ENCODE results near the gene TTLL12. TPM values are rescaled to one million over a fixed set of nuclear protein-coding genes. Genes with fewer than 3 reads are reported as not detected.
A peak's percentile ranks its signal among the peaks of the same experiment; 100 is the strongest.

TTLL12 gene
- total and polyA plus RNA-seq, 2 donors (not counting 1 experiment from before 2014, with no cell fraction given), result 11.0 to 21.3 TPM

GRCh38 chr22:43153899-43154298 is 33.0 kb downstream of the TTLL12 start:
- ATAC-seq (ENCODE audit: low read depth) (no peak), DNase-seq (no peak)
- no peaks in the 10 kb centered on the region for H3K9me3 ChIP-seq (ENCODE audit: control extremely low read depth in 1 of 3, control insufficient read depth in 2 of 3, insufficient read depth in 1 of 3, low read length in 2 of 3)
- H4K20me1 ChIP-seq (ENCODE audit: control insufficient read depth, insufficient read depth, low read length, poor library complexity, severe bottlenecking), result peaks cover 12% of the 10 kb centered on the region
- H3K27ac ChIP-seq (ENCODE audit: low read length in 2 of 2), result no peak overlapping the region
- ChIA-PET POLR2A (no interaction called here), CTCF (no interaction called here)
- H3K4me3 ChIP-seq (ENCODE audit: control extremely low read depth in 1 of 5, extremely low read depth in 1 of 5, insufficient read depth in 1 of 5, low read depth in 2 of 5, low read length in 4 of 5), result no peak overlapping the region
- no peak overlapping the region for H2AFZ ChIP-seq (ENCODE audit: insufficient read depth, low read depth, low read length, poor library complexity, severe bottlenecking)
- no peak overlapping the region for H3K4me2 ChIP-seq (replicated peaks; ENCODE audit: low read depth, low read length, poor library complexity, severe bottlenecking)
- H3K79me2 ChIP-seq (ENCODE audit: control insufficient read depth, insufficient read depth, low read length), result peaks cover 25% of the 10 kb centered on the region
- H3K27me3 Mint-ChIP-seq, result no peaks in the 10 kb centered on the region
- H3K9me3 Mint-ChIP-seq (ENCODE audit: insufficient read depth), result no peaks in the 10 kb centered on the region
- TF ChIP-seq EZH2 (IDR thresholded peaks at IDR 0.05; ENCODE audit: borderline replicate concordance, insufficient read depth, low read depth, low read length, poor library complexity, severe bottlenecking), result no peak
- no peak for TF ChIP-seq CTCF (IDR thresholded peaks at IDR 0.05)
- no peak overlapping the region for H3K27ac Mint-ChIP-seq
- no peak overlapping the region for H3K9ac ChIP-seq (ENCODE audit: low read length)
- peaks cover 14 to 35% of the 10 kb centered on the region in 2 donors for H3K4me1 ChIP-seq (ENCODE audit: control insufficient read depth in 2 of 2, insufficient read depth in 2 of 2, low read length in 2 of 2)
- no peak overlapping the region for H3K4me3 Mint-ChIP-seq
- 62% methylated on average over 5 of the region's 9 CpGs for WGBS (ENCODE audit: insufficient coverage)
- H3K27me3 ChIP-seq (replicated peaks in 1 of 4; ENCODE audit: control extremely low read depth in 1 of 4, control insufficient read depth in 3 of 4, insufficient read depth in 4 of 4, low read length in 3 of 4), result no peaks in the 10 kb centered on the region
- intact Hi-C loops (cut with micrococcal nuclease), result loop anchor here (2.0 kb wide), 1 partner anchor 33 kb away; the partner anchor contains the start of gene TTLL12
- peaks cover 28% of the 10 kb centered on the region for H3K4me1 Mint-ChIP-seq
- H3K36me3 ChIP-seq (replicated peaks in 1 of 2; ENCODE audit: control extremely low read depth in 1 of 2, control insufficient read depth in 1 of 2, extremely low read depth in 1 of 2, insufficient read depth in 2 of 2, low read length in 1 of 2), result no peaks in the 10 kb centered on the region

- Histone ChIP-seq H3K4me1 (ENCODE audit: control insufficient read depth in 2 of 2, insufficient read depth in 2 of 2, low read length in 2 of 2) (peaks cover 28 to 49% of the 10 kb centered on the region in 2 donors), H3K27me3 (replicated peaks in 1 of 4; ENCODE audit: control extremely low read depth in 1 of 4, control insufficient read depth in 3 of 4, insufficient read depth in 4 of 4, low read length in 3 of 4) (no peaks in the 10 kb centered on the region), H3K27ac (ENCODE audit: low read length in 2 of 2) (peak overlapping the region in 1 of 2 donors; percentile 61), H3K79me2 (ENCODE audit: control insufficient read depth, insufficient read depth, low read length) (peaks cover 25% of the 10 kb centered on the region), H3K4me2 (replicated peaks; ENCODE audit: low read depth, low read length, poor library complexity, severe bottlenecking) (peak overlapping the region; percentile 99), H2AFZ (ENCODE audit: insufficient read depth, low read depth, low read length, poor library complexity, severe bottlenecking) (peak overlapping the region; percentile 95), H3K9me3 (ENCODE audit: control extremely low read depth in 1 of 3, control insufficient read depth in 2 of 3, insufficient read depth in 1 of 3, low read length in 2 of 3) (no peaks in the 10 kb centered on the region), H3K9ac (ENCODE audit: low read length) (peak overlapping the region; percentile 85), H3K4me3 (ENCODE audit: control extremely low read depth in 1 of 5, extremely low read depth in 1 of 5, insufficient read depth in 1 of 5, low read depth in 2 of 5, low read length in 4 of 5) (peak overlapping the region in 4 of 5 experiments; percentile 76 to 89 (median 86)), H4K20me1 (ENCODE audit: control insufficient read depth, insufficient read depth, low read length, poor library complexity, severe bottlenecking) (peaks cover 12% of the 10 kb centered on the region), H3K36me3 (replicated peaks in 1 of 2; ENCODE audit: control extremely low read depth in 1 of 2, control insufficient read depth in 1 of 2, extremely low read depth in 1 of 2, insufficient read depth in 2 of 2, low read length in 1 of 2) (no peaks in the 10 kb centered on the region)
- 4% methylated on average over 17 of the region's 22 CpGs for WGBS (ENCODE audit: insufficient coverage)
- Mint-ChIP-seq H3K27me3 (no peaks in the 10 kb centered on the region), H3K27ac (peak overlapping the region; percentile 70), H3K4me1 (peaks cover 39% of the 10 kb centered on the region), H3K9me3 (ENCODE audit: insufficient read depth) (no peaks in the 10 kb centered on the region), H3K4me3 (peak overlapping the region; percentile 66)
- intact Hi-C loops (cut with micrococcal nuclease), result loop anchor here (2.0 kb wide), 1 partner anchor 34 kb away; the partner anchor contains the start of gene TTLL12
- ChIA-PET CTCF (interaction anchor here (0.5 kb wide), 1 partner anchor 12 kb away, joined by 3 read pairs; no protein-coding TSS in a partner anchor), POLR2A (interaction anchor here (0.7 to 1.4 kb wide), 3 partner anchors 10 to 35 kb away, joined by 3 read pairs; partner anchors contain the start of genes MCAT and TTLL12)
- DNase-seq, result no peak
- TF ChIP-seq CTCF (IDR thresholded peaks at IDR 0.05) (no peak), EZH2 (IDR thresholded peaks at IDR 0.05; ENCODE audit: borderline replicate concordance, insufficient read depth, low read depth, low read length, poor library complexity, severe bottlenecking) (no peak)
- ATAC-seq (ENCODE audit: low read depth), result peak; percentile 71
These were observed 34.4 kb downstream of the TTLL12 start for GRCh38 chr22:43152357-43153071.

Data from B cell (primary cell).